ENCODE results near the gene CEP41.
"Not testable (repeated sequence)": the region's sequence is repeated elsewhere in the genome, so short reads cannot be mapped to it uniquely, and the experiment has no call there.

CEP41 gene

DNA sequence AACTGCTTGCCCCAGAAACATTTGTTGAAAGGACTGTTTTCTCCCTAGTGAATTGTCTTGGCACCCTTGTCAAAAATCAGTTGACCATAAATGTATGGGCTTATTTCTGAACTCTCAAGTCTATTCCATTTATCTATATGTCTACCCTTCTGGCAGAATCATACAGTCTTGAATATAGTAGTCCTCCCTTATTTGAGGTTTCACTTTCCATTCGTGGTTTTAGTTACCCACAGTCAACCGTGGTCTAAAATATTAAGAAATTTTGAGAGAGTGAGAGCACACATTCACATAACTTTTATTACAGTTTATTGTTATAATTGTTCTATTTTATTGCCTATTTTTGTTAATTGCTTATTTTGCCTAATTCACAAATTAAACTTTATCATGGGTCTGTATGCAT is 17.4 kb upstream of the CEP41 start:
- DNase-seq, result no peak

DNA sequence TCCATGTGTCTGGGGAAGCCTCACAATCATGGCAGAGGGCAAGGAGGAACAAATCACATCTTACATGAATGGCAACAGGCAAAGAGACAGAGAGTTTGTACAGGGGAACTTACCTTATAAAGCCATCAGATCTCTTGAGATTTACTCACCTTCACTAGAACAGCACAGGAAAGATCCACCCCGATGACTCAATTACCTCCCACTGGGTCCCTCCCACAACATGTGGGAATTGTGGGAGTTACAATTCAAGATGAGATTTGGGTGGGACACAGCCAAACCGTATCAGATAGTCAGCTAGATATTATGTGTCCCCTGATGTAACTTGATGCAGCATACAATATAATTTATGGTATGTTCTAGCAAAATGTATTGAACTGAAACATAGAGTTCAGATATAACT is 14.1 kb upstream of the CEP41 start:
- DNase-seq, result no peak

DNA sequence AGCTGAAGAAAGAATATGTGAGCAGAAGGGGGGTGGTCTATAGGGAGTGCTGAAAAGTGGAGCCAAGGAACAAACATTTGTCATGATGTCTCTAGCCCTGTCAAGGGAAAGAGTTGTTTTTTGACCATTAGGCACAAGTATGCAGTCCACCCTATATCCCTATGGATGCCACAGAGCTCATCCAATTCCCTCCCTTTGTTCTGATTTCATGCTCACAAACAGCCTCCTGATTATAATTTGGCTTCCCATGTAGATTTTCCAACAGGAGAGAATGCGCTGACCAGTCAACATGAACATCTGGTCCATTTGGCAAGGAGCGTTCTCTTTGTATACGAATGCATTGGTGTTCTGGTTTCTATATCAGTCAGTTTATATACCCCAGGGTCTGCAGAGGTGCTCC is 12.1 kb upstream of the CEP41 start:
- DNase-seq, result no peak

DNA sequence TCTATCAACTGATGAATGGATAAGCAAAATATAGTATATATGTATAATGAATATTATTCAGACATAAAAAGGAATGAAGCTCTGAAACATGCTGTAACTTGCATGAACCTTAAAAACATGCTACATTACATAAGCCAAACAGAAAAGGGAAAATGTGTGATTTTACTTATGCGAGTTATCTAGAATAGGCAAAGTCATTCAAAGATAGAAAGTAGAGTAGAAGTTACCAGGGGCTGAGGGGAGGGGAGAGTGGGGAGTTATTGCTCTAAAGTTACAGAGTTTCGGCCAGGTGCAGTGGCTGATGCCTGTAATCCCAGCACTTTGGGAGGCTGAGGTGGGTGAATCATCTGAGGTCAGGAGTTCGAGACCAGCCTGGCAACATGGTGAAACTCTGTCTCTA is 10.5 kb upstream of the CEP41 start:
- not testable (repeated sequence) for DNase-seq

DNA sequence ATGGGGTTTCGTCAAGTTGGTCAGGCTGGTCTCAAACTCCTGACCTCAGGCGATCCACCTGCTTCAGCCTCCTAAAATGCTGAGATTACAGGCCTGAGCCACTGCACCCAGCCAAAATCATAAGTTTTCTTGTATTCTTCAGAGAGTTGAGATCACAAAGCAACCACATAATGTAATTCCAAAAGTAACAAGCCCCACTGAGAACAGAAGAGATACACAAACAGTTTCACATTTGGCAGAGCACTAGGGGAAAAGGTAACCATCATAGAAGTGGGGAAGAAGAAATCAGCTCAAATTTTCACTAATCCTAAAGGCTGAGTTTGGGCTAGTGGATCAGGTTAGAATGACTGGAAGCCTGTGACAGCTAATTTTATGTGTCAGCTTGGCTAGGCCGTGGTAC is 5.4 kb upstream of the CEP41 start:
- no peak for DNase-seq

DNA sequence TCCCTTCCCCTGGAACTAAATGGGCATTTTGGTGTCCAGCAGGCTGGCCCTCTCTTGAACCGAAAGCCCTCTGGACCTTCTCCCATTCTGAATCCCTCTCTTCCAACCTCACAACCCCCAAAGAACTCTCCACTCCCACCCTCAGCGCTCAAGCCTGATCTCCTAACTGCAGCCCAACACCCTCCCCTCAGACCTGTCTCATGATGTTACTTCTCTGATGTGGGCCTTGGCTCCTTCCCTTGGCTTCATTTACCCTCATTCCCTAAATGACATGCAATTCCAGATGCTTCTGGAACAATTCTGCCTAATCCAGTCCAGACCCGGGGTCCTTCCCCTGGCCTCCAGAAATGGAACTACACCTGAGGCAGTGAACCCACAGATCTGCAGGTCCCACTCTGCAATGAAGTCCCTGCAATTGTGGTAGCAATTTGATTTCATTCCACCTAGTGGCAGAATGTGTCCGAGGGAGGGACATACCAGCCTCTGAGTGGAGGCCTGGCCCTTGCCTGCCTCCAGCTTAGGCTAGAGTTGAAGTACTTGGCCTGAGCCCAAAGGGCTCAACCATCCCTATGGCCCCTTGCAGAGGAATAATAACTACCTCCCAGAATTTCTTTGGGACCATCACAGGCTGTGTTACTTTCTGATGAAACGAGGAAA is 4.1 kb upstream of the CEP41 start:
- DNase-seq, result no peak

DNA sequence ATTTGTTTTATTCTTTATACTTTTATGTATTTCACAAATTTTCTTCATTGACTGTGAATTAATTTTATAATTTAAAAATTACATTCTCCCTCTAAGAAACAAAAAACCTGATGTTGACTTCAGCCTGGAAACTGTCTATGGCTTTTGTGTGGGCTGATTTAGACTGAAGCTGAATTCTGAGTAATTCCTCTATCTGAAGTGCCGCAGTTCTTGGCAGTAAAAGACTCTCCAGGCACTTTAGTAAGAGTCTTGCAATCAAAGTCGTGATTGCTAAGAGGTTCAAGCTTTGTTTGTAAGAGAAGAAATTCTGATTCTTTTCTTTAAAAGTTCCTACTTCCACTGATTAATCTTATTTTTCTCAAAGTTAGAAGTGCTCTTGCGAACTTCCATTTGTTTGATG is 3.4 kb upstream of the CEP41 start:
- no peak for DNase-seq

DNA sequence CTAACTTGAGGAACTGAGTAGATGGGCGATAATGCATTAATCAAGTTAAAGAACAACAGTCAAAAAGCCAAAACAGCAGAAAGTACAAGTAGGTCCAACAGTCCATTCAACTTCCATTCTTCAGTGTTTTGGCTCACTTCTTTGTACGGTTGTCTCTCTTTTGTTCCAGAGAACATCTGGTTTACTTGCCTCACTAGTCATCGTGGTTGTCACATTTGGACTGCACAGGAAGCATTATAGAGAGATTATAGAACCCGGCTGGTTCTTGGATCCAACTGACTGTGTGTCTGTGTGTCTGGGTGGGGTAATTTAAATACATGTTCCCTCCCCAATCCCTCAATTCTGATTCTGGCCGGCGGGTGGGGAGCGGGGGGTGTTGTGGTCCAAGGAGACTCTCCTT is 1.8 kb upstream of the CEP41 start:
- no peak for DNase-seq

DNA sequence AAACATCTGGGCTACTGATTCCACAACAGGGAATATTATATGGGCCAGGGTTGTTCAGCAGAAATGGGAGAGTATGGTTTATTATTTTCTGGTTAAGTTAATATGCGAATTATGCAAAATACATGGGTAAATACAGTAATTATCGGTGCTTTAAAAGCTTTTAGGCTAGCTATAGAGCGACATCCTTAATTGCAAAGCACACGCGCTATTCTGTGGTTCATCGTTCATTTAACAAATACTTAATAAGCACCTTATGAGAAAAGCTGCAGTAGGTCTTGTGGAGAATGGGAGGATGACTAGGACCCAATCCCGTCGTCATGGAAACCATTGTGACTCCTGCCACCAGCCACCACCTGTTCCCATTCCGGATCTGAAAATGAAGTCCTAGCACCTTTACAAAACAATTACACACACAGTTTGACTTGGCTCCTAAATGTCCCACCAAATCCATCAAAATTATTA is 623 bp upstream of the CEP41 start:
- DNase-seq, result no peak

DNA sequence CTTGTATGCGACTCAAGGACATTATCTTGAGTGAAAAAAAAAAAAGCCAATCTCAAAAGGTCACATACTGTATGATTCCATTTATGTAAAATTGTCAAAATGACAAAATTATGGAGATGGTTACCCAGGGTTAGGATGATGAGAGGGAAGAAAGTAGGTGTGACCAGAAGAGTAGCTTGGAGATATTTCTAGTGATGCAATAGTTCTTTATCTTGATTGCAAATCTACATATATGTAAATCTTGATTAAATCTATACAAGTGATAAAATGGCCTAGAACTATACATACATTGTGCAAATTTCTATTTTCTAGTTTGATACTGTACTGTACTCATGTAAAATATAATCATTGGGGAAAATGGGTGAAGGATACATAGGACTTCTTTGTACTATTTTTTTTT is 4.6 kb downstream of the CEP41 start:
- no peak for DNase-seq

DNA sequence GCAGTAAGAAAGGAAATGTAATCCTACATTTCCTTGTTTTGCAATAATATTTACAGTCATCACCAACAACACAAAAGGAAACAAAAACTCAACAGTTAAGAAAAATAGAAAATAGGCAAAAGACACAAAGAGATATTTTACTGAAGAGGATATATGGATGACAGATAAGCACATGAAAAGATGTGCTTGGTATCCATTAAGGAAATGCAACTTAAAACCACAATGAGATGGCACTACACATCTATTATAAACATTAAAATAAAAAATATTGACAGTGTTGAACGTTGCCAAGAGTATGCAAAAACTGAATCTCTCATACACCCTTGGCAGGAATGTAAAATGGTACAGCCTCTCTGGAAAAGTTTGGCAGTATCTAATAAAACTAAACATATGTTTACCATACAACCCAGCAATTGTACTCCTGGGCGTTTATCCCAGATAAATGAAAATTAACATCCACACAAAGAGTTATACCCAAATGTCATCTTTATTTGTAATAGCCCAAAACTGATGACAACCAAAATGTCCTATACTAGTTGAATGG is 5.4 kb downstream of the CEP41 start:
- DNase-seq, result no peak

DNA sequence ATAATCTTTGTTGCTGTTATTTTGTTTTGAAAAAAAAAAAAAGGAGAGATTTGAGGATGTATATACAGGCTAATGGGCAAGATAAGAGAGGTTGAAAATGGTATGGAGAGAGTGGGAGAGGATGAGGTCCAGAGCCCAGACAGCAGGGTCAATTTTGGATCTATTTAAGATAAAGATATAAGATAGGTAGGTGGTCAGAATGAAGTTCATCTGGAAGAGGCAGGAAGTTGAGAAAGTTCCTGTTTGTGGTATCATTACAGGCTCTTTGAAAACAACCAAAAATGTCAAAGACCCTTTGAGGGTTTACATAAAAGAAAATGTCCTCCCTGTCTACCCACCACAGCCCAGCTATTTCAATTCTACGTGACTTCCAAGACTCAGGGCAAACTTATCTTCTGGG is 7.5 kb downstream of the CEP41 start:
- no peak for DNase-seq

DNA sequence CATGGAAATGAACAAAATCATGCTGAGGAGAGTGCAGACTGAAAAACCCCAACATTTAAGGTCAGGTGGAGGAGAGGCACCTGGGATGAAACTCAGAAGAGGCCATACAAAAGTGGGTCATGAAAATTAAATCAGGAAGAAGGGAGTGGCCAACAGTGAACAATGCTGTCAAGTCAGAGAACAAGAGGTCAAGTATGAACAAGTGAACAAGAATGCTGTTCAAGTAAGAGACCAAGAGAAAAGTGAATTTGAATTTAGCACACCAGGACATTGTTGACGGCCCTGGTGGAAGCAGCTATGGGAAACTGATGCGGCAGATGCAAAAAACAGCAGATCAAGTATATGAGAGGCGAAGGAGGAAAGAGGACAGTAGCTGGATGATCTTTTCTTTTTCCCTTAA is 7.9 kb downstream of the CEP41 start:
- no peak for DNase-seq

DNA sequence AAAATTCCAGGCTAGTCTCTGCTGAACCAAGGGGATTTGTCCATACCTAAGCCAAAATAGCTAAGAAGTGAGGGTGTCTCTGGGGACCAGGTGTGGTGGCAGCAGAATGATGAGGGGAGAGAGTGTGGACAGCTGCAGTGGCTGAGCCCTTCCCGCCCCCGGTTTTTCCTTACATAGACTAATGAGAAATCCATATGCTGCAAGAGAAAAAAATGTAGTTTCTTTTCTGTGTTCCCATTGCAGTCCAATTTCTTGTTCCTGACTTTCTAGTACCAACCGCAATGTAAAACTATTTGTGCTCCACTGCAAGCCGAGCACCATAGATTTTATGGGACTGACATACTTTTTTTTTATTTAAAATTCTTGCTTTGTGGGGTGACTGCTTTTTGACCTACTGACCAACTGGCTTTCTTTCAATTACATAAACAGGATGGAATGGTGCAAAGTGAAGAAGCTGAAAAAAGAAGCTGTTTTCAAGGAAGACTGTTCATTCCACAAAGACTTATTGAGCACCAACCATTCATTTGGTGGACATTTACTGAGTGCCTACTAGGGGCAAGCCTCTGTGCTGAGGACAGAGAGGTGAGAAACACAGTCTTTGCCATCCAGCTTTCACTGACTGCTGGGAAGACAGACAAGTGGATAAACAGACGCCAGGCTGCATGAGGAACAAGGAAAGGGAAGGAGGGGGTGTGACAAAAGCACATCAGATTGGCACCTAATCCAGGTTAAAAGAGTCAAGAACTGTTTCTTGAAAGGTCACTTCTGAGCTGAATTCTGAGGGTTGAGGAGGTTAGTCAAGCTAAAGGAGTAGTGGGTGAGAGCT is 9.8 kb downstream of the CEP41 start:
- no peak for DNase-seq

DNA sequence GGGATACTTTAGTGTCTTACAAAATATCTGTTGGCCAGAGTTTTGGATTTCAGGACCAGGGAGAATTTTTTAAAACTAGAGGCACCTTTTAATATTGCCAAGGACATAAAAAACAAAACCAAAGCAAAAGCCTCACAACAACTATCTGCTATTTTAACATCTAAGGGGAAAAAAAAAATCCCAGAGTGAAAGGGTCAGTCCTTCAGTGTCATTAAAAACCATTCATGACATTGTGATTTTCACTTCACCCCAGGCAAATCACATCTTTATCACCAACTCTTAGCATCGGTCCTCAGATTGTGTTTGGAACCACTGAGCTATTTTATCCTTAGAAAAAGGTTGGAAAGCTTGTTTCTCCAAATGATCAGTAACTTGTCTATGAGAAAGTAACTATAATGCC is 10.7 kb downstream of the CEP41 start:
- no peak for DNase-seq

DNA sequence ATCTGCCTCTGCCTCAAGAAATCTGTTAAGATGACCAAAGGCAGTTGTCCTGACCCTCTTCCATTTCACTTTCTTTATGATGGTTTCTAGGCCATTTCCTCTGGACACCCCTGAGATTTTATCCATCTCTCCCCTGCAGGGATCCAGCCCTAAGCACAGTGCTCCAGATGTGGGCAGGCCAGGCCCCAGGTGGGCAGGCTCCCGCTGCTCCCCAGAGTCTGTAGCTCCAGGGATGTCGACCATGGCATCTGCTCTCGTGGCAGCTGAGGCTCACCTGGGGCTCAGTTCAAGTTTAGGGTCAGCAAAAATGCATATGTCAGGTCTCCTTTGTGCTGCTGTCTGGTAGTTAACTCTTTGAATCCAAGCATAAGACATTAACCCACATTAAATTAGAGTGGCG is 11.8 kb downstream of the CEP41 start:
- no peak for DNase-seq

DNA sequence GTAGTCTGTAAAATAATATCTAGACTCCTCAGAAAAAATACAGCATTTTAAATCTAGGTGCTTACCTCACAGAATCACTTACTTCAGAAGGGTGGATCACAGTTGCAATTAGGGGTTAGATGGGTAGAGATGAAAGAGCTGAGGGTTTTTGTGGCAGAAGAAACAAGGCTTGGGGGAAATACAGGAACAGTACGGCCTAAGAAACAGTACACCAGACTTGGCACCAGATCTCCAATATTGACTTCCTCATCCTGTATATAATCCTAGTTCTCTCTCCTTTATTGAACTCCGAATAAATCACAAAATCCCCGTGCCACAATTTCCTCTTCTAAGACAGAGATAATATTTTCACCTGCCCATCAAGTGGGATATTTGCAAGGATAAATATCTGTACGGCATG is 14.3 kb downstream of the CEP41 start:
- no peak for DNase-seq

DNA sequence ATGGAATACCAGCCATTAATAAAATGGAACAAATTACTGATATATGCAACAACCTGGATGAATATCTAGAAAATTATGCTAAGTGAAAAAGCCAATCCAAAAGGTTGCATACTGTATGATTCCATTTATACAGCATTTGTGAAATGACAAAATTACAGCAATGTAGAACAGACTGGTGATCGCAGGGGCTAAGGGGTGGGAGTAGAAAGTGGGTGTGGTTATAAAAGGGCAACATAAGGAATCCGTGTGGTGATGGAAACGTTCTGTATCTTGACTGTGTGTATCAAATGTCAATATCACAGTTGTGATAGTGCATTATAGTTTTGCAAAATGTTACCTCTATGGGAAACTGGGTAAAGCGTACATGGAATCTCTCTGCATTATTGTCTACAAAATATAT is 15.0 kb downstream of the CEP41 start:
- DNase-seq, result no peak

DNA sequence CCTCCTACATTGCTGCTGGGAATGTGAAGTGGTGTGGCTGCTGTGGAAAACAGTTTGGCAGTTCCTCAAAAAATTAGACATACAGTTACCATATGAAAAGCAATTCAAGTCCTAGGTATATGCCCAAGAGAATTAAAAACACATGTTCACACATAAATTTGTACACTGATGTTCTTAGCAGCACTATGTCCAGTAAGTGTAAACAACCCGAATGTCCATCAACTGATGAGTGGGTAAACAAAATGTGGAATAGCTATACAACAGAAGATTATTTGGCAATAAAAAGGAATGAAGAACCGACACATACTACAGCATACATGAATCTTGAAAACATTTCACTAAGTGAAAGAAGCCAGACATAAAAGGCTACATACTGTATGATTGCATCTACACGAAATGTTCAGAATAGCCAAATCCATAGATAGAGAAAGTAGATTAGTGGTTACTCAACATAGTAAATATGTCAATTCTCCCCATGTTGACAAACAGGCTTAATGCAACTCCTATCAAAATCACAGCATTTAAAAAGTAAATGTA is 17.2 kb downstream of the CEP41 start:
- no peak for DNase-seq

DNA sequence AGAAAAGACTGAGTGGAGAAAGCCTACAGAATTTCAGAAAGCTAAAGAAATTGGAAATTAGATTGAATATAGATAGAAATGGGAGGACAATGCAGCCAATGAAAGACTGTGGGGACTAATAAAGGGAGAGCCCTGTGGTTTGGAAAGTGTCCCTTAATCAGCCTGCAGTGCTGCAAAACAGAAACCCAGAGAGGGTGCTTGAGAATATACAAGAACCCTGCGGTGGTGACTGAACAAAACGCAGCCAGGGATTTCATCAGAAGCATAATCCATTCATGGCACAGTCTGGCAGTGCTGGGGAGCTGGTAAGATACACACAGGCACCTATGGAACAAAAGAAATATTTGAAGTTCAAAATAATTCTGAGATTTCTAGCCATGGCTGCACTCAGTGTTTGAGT is 19.1 kb downstream of the CEP41 start:
- no peak for DNase-seq

DNA sequence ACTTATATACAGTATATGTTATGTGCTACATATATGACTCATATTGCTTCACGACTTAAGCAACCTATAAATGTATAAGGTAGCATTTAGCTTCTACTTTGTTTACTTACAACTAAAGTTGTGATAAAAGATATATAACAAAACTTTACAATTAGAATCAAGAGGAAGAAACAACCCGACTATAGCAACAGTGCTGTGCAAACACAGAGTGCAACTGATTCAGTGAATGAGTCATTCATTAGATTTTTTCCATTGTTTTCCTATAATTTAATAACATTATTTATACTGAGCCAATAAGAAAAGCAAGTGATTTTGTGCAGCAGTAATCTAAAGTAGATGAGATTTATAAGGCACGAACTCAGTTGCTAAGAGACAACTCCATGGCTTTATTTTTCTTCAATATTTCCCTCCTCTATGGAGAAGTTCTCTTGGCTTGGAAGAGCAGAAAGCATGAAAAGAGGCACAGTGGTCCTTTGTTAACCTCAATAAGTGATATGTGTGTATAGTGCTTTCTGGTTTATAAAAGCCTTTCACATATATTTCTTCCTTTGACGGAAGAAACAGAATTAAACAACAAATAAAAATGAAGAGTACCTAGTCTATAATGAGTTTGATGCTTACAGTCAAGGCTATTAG is 19.8 kb downstream of the CEP41 start:
- DNase-seq, result no peak

DNA sequence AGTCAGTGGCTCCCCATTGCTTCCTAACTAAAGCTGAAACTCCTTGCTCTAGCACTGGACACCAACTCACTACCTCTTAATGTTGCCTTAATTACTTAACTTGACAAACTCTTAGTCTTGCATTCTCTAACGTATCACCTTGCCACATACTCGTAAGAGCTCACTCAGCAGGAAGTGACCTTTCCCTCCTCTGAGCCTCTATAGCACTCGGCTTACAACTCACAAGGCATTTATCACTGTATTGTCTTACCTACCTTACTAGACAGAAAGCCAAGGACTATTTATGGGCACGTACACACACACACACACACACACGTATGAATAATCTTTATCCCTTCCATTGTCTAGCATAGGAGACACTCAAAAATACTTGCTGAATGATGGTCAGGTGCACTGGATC is 21.2 kb downstream of the CEP41 start:
- DNase-seq, result no peak

DNA sequence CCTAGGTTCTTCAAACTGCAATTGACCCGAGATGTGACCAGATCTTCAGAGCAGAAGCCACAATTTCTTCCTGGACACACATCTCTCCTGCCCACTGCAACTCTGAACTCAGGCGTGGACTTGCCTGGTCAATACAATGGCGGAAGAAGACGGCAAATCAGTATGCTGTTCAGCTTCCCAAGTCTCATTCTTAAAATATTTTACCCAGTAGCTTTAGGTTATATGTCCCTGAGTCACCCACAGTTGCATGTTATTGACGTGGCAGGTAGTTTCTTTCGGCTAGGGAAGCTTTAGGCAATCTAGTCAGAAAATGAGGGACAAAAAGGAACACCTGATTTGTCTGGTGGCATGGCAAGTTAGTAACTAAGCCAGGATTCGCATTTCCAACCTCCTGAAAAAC is 22.5 kb downstream of the CEP41 start:
- DNase-seq, result no peak

DNA sequence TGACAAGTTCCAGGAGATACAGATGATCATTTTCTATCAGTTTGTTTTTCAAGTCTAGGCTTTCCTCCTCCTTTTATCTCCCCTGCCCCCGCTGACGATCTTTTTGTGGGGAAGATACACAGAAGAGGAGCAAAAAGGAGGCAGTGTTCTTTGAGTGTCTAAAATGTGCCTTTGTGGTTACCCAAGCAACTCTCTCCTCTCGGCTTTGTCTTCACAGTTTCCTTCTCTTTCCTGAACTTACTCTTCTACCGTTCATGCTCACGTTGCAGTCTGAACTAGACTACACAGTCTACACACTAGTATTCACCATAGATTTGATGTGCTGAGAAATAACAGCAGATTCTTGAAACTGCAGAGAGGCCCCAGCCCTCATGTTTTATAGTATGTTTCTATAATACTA is 23.6 kb downstream of the CEP41 start:
- peak in 1 of 2 experiments; percentile 28 for DNase-seq
